Keratinocyte (primary cell): Measurements from ENCODE around the gene DNAJB5.

Experiments
- EZH2 ChIP-seq: IDR thresholded peaks from one replicate; pipeline ENCODE4 v1.6.1; 2012; ENCODE audit warnings: inconsistent platforms, mild to moderate bottlenecking, low read length, moderate library complexity
- TF ChIP-seq, protein P1 (sequence below), 3 experiments: IDR thresholded peaks in 1 of 3; conservative IDR thresholded peaks in 1 of 3; optimal IDR thresholded peaks in 1 of 3; 2 replicates in 2 of 3; 3 replicates in 1 of 3; pipeline versions ENCODE3 to v1.5.1; 2011; ENCODE audit warnings: low read length in 3 of 3, mild to moderate bottlenecking in 3 of 3, moderate library complexity in 2 of 3, control low read depth in 1 of 3, inconsistent platforms in 1 of 3; ENCODE audit not compliant: insufficient read depth in 2 of 3; ENCODE audit errors: extremely low read depth in 1 of 3

DNA sequence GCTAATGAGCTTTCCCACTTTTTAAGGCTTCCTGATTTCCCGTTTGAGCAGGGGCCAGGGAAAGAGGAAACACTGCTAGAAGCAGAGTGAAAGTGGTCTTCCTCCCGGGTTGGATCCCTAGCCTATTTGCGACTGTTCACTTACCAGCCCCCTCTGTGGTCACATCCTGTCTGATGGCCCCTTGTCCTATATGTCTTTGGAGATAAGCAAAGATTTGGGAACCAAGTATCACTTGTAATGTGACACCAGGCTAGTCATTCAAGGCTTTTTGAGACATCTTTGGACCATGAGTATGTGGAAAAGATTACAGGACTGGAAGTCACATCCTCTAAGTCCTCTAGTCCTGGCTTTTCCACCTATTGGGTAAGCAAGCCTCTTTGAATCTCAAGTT, 6.1 kb downstream of the DNAJB5 start:
- TF ChIP-seq, protein P1, sequence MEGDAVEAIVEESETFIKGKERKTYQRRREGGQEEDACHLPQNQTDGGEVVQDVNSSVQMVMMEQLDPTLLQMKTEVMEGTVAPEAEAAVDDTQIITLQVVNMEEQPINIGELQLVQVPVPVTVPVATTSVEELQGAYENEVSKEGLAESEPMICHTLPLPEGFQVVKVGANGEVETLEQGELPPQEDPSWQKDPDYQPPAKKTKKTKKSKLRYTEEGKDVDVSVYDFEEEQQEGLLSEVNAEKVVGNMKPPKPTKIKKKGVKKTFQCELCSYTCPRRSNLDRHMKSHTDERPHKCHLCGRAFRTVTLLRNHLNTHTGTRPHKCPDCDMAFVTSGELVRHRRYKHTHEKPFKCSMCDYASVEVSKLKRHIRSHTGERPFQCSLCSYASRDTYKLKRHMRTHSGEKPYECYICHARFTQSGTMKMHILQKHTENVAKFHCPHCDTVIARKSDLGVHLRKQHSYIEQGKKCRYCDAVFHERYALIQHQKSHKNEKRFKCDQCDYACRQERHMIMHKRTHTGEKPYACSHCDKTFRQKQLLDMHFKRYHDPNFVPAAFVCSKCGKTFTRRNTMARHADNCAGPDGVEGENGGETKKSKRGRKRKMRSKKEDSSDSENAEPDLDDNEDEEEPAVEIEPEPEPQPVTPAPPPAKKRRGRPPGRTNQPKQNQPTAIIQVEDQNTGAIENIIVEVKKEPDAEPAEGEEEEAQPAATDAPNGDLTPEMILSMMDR (optimal IDR thresholded peaks at IDR 0.05 in 1 of 3, IDR thresholded peaks at IDR 0.05 in 1 of 3, conservative IDR thresholded peaks at IDR 0.05 in 1 of 3; ENCODE audit: extremely low read depth in 1 of 3, insufficient read depth in 2 of 3, low read length in 3 of 3) = no peak
- no peak for TF ChIP-seq EZH2
